ENCODE data around the gene OR9A2.

Gene OR9A2, protein sequence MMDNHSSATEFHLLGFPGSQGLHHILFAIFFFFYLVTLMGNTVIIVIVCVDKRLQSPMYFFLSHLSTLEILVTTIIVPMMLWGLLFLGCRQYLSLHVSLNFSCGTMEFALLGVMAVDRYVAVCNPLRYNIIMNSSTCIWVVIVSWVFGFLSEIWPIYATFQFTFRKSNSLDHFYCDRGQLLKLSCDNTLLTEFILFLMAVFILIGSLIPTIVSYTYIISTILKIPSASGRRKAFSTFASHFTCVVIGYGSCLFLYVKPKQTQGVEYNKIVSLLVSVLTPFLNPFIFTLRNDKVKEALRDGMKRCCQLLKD

DNA sequence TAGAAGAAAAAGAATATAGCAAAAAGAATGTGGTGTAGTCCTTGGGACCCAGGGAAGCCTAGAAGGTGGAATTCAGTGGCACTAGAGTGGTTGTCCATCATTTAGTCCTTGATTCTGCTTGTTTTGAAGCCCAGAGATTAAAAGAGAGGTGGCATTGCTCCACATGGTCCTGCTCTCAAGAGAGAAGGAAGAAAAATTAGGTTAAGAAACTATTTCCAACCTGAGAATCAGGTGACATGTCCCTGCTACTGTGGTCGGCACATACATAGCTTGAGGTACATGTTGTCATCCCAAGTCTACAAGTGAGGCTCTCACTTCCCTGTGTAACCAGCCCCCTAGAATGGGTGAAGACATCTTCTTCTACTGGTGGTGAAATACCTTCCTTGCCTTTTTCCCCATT, at the start of gene OR9A2:
Gene OR9A2, minus strand, starts transcription at position 101 of the 400 bp plus-strand sequence. Its CDS starts 0 bp downstream, at position 101.
- Histone ChIP-seq H3K36me3 (ENCODE audit: control insufficient read depth in 5 of 5, insufficient read depth in 5 of 5, low read length in 5 of 5) (no peaks in the 10 kb centered on the region), H3K9me3 (ENCODE audit: control insufficient read depth in 5 of 5, low read length in 5 of 5) (no peaks in the 10 kb centered on the region), H3K9ac (ENCODE audit: low read length in 5 of 5) (no peak within 1 kb of the TSS), H3K4me3 (ENCODE audit: low read depth in 1 of 5, low read length in 5 of 5) (no peak within 1 kb of the TSS), H3K27me3 (ENCODE audit: control insufficient read depth in 5 of 5, insufficient read depth in 4 of 5, low read length in 5 of 5) (peaks cover 0 to 4% (median 0%) of the 10 kb centered on the region in 5 donors), H3K27ac (ENCODE audit: low read depth, low read length) (no peak within 1 kb of the TSS), H3K4me1 (ENCODE audit: control insufficient read depth in 5 of 5, insufficient read depth in 5 of 5, low read length in 5 of 5) (no peaks in the 10 kb centered on the region)

DNA sequence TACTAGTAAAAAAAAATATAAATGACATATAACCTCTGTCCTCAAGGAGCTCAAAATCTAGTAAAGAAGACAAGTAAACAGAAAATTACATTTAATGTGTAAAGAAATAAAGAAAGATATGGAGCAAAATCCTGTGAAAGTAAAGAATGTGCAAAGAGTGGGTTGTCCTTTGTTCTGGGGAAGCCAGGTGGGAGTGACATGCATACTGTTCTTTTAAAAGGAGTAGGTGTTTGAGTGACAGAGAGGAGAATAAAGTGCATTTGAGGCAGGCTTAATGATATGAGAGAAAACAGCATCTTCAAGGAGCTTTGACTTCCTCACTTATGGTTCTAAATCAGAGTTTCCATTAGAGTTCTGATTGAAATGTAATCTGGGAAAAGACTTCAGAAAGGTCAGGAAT, 47.2 kb upstream of the OR9A2 start:
- Histone ChIP-seq H3K9me3 (ENCODE audit: control insufficient read depth in 5 of 5, low read length in 5 of 5) (no peaks in the 10 kb centered on the region), H3K36me3 (ENCODE audit: control insufficient read depth in 5 of 5, insufficient read depth in 5 of 5, low read length in 5 of 5) (no peaks in the 10 kb centered on the region), H3K27me3 (ENCODE audit: control insufficient read depth in 5 of 5, insufficient read depth in 4 of 5, low read length in 5 of 5) (peaks cover 0 to 5% (median 0%) of the 10 kb centered on the region in 5 donors), H3K4me3 (ENCODE audit: low read depth in 1 of 5, low read length in 5 of 5) (no peak overlapping the region), H3K4me1 (ENCODE audit: control insufficient read depth in 5 of 5, insufficient read depth in 5 of 5, low read length in 5 of 5) (no peaks in the 10 kb centered on the region), H3K9ac (ENCODE audit: low read length in 5 of 5) (no peak overlapping the region), H3K27ac (ENCODE audit: low read depth, low read length) (no peak overlapping the region)

DNA sequence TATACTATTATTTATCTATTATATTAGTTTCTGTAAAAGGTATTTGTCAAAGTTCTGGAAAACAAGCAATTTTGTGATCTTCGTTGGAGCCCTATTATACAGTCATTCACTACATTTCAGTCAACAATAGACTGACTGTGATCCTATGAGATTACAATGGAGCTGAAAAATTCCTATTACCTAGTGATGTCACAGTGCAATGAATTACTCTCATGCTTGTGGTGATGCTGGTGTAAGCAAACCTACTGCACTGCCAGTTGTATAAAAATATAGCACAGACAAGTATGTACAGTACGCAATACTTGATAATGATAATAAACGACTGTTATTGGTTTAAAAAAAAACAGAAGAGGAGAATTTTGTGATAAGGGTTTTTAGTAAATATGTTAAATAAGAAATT, 46.6 kb upstream of the OR9A2 start:
- Histone ChIP-seq H3K4me3 (ENCODE audit: low read depth in 1 of 5, low read length in 5 of 5) (no peak overlapping the region), H3K27ac (ENCODE audit: low read depth, low read length) (no peak overlapping the region), H3K9ac (ENCODE audit: low read length in 5 of 5) (no peak overlapping the region), H3K27me3 (ENCODE audit: control insufficient read depth in 5 of 5, insufficient read depth in 4 of 5, low read length in 5 of 5) (peaks cover 0 to 5% (median 0%) of the 10 kb centered on the region in 5 donors), H3K9me3 (ENCODE audit: control insufficient read depth in 5 of 5, low read length in 5 of 5) (no peaks in the 10 kb centered on the region), H3K4me1 (ENCODE audit: control insufficient read depth in 5 of 5, insufficient read depth in 5 of 5, low read length in 5 of 5) (no peaks in the 10 kb centered on the region), H3K36me3 (ENCODE audit: control insufficient read depth in 5 of 5, insufficient read depth in 5 of 5, low read length in 5 of 5) (no peaks in the 10 kb centered on the region)

DNA sequence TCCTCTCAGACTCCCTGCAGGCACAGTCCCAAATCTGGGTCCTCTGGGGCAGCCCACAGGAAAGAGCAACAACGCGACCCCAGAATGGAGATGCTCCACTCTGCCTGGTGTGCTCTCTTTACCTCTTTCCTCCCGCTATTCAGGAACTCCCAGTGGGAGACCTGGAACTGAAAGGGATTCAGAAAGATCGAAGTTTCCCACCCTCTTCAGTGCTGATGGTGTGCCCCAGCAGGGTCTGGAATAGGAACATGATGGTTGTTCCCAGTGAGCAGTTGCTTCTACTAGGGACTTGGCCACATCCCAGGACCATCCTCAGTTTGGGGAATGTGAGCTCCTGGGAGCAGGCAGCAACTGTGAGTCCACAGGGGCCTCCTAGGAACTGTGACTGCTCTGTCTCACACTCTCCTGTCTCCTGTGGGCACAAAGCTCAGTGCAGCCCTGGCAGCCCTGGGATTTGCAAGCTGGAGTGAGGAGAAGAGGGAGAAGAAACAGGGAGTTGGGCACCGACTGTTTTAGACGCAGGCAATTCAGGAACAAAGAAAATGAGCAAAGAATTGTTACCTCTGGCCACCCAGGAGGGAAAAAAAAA, 43.1 kb upstream of the OR9A2 start:
- no peaks in the 10 kb centered on the region for H3K4me1 ChIP-seq (ENCODE audit: control insufficient read depth in 5 of 5, insufficient read depth in 5 of 5, low read length in 5 of 5)
- H3K4me3 ChIP-seq (ENCODE audit: low read depth in 1 of 5, low read length in 5 of 5): no peak overlapping the region
- H3K27ac ChIP-seq (ENCODE audit: low read depth, low read length): no peak overlapping the region
- no peaks in the 10 kb centered on the region for H3K9me3 ChIP-seq (ENCODE audit: control insufficient read depth in 5 of 5, low read length in 5 of 5)
- peaks cover 0 to 5% (median 0%) of the 10 kb centered on the region in 5 donors for H3K27me3 ChIP-seq (ENCODE audit: control insufficient read depth in 5 of 5, insufficient read depth in 4 of 5, low read length in 5 of 5)
- no peaks in the 10 kb centered on the region for H3K36me3 ChIP-seq (ENCODE audit: control insufficient read depth in 5 of 5, insufficient read depth in 5 of 5, low read length in 5 of 5)
- no peak overlapping the region for H3K9ac ChIP-seq (ENCODE audit: low read length in 5 of 5)

DNA sequence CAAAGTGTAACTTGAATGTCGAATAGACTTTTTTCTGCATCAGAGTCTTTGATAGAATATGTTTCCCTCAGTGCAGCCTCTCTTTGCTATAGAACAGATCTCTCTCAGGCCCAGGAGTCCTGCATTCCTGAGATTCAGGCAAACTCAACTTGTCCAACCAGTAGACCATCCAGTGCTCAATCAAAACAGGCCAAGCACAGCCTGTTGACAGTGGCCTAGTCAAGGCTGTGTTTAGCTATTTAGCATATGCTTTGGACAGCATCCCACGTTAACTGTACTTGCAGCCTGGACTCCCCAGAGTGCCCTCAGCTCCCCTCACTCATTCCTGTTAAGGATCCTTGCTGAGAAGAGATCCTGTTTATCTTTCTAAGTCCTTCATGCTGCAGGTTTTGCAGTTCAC, 41.5 kb upstream of the OR9A2 start:
- Histone ChIP-seq H3K9ac (ENCODE audit: low read length in 5 of 5) (no peak overlapping the region), H3K4me1 (ENCODE audit: control insufficient read depth in 5 of 5, insufficient read depth in 5 of 5, low read length in 5 of 5) (no peaks in the 10 kb centered on the region), H3K36me3 (ENCODE audit: control insufficient read depth in 5 of 5, insufficient read depth in 5 of 5, low read length in 5 of 5) (no peaks in the 10 kb centered on the region), H3K27ac (ENCODE audit: low read depth, low read length) (no peak overlapping the region), H3K9me3 (ENCODE audit: control insufficient read depth in 5 of 5, low read length in 5 of 5) (no peaks in the 10 kb centered on the region), H3K4me3 (ENCODE audit: low read depth in 1 of 5, low read length in 5 of 5) (no peak overlapping the region), H3K27me3 (ENCODE audit: control insufficient read depth in 5 of 5, insufficient read depth in 4 of 5, low read length in 5 of 5) (peaks cover 0 to 5% (median 0%) of the 10 kb centered on the region in 5 donors)

DNA sequence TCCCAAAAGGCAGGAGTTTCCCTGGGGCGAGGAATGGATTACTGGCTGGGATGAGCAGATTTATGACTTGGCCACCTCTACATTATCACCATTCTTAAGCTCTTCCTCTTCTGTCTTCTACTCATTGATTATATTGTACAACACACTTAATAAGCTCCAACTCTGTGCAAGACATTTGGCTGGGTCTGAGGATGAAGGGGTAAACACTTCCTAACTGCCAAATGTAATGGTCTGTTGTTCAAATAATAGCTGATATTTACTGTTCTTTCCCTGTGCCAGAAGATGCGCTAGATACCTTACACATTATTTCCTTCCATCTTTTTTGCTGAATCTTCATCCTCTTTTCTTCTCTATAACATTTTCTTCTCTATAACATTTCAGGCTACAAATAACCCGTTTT, 36.8 kb upstream of the OR9A2 start:
- Histone ChIP-seq H3K9me3 (ENCODE audit: control insufficient read depth in 5 of 5, low read length in 5 of 5) (peaks cover 0 to 6% (median 0%) of the 10 kb centered on the region in 5 donors), H3K9ac (ENCODE audit: low read length in 5 of 5) (no peak overlapping the region), H3K4me3 (ENCODE audit: low read depth in 1 of 5, low read length in 5 of 5) (no peak overlapping the region), H3K27me3 (ENCODE audit: control insufficient read depth in 5 of 5, insufficient read depth in 4 of 5, low read length in 5 of 5) (no peaks in the 10 kb centered on the region), H3K4me1 (ENCODE audit: control insufficient read depth in 5 of 5, insufficient read depth in 5 of 5, low read length in 5 of 5) (no peaks in the 10 kb centered on the region), H3K36me3 (ENCODE audit: control insufficient read depth in 5 of 5, insufficient read depth in 5 of 5, low read length in 5 of 5) (no peaks in the 10 kb centered on the region), H3K27ac (ENCODE audit: low read depth, low read length) (no peak overlapping the region)

DNA sequence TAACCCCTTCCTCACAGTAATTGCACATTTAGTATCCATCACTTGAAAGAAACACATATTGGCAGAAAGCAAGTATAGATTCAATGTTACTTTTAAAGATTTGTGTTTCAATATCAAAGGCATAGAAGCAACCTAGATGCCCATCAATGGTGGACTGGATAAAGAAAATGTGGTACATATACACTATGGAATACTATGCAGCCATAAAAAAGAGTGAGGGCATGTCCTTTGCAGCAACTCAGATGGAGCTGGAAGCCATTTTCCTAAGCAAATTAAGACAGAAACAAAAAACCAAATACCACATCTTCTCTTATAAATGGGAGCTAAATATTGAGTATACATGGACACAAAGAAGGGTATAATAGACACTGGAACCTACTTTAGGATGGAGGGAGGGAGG, 28.8 kb upstream of the OR9A2 start:
- no peak overlapping the region for H3K27ac ChIP-seq (ENCODE audit: low read depth, low read length)
- H3K27me3 ChIP-seq (ENCODE audit: control insufficient read depth in 5 of 5, insufficient read depth in 4 of 5, low read length in 5 of 5): peaks cover 0 to 6% (median 0%) of the 10 kb centered on the region in 5 donors
- H3K36me3 ChIP-seq (ENCODE audit: control insufficient read depth in 5 of 5, insufficient read depth in 5 of 5, low read length in 5 of 5): no peaks in the 10 kb centered on the region

DNA sequence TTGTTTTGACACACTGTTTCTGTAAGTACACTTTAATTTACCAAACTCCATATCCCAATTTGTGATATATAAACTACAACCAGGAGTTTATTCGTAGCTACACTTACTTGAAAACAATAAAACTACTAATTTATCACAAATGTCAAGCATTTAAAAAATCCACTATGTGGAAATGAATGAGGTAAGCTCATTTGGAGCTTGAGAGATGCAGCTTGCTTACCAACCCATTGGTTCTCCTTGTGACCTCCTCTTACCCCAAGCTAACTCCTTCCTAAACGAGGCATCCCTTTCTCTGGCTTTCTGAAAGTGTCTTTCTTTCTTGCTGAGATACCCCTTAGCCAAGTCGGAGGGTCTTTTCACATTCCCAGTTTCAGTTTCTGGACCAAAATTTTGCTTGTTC, 27.7 kb upstream of the OR9A2 start:
- H3K4me3 ChIP-seq (ENCODE audit: low read depth in 1 of 5, low read length in 5 of 5): no peak overlapping the region
- no peaks in the 10 kb centered on the region for H3K36me3 ChIP-seq (ENCODE audit: control insufficient read depth in 5 of 5, insufficient read depth in 5 of 5, low read length in 5 of 5)

More for the DNA sequence above, 28.8 kb upstream of the OR9A2 start:
- Histone ChIP-seq H3K4me3 (ENCODE audit: low read depth in 1 of 5, low read length in 5 of 5) (no peak overlapping the region), H3K4me1 (ENCODE audit: control insufficient read depth in 5 of 5, insufficient read depth in 5 of 5, low read length in 5 of 5) (no peaks in the 10 kb centered on the region), H3K9ac (ENCODE audit: low read length in 5 of 5) (no peak overlapping the region), H3K9me3 (ENCODE audit: control insufficient read depth in 5 of 5, low read length in 5 of 5) (no peaks in the 10 kb centered on the region)

DNA sequence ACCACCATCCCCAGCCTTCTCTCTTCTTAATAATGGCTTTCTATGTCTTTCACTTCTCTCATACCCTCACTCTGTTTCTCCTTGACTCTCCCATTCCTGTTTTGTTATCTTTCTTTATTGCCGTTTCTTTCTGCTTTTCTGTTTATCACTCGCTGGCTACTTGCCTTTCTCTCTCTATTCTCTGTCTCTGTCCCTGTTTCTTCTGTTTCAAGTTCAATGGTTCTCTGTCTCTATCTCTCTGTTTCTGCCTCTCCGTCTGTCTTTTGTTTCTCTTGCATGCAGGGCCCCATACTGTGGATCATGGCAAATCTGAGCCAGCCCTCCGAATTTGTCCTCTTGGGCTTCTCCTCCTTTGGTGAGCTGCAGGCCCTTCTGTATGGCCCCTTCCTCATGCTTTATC, 25.1 kb upstream of the OR9A2 start, which contains the start of gene OR6V1:
Gene OR6V1, plus strand, starts transcription at position 301 of the 400 bp plus-strand sequence. Its CDS starts 0 bp downstream, at position 301.
- Histone ChIP-seq H3K27ac (ENCODE audit: low read depth, low read length) (no peak within 1 kb of the TSS), H3K36me3 (ENCODE audit: control insufficient read depth in 5 of 5, insufficient read depth in 5 of 5, low read length in 5 of 5) (no peaks in the 10 kb centered on the region), H3K9ac (ENCODE audit: low read length in 5 of 5) (no peak within 1 kb of the TSS), H3K27me3 (ENCODE audit: control insufficient read depth in 5 of 5, insufficient read depth in 4 of 5, low read length in 5 of 5) (peaks cover 0 to 6% (median 0%) of the 10 kb centered on the region in 5 donors), H3K4me1 (ENCODE audit: control insufficient read depth in 5 of 5, insufficient read depth in 5 of 5, low read length in 5 of 5) (peaks cover 0 to 16% (median 13%) of the 10 kb centered on the region in 5 donors), H3K4me3 (ENCODE audit: low read depth in 1 of 5, low read length in 5 of 5) (no peak within 1 kb of the TSS), H3K9me3 (ENCODE audit: control insufficient read depth in 5 of 5, low read length in 5 of 5) (no peaks in the 10 kb centered on the region)

More for the DNA sequence above, 27.7 kb upstream of the OR9A2 start:
- no peaks in the 10 kb centered on the region for H3K9me3 ChIP-seq (ENCODE audit: control insufficient read depth in 5 of 5, low read length in 5 of 5)
- peaks cover 0 to 6% (median 0%) of the 10 kb centered on the region in 5 donors for H3K27me3 ChIP-seq (ENCODE audit: control insufficient read depth in 5 of 5, insufficient read depth in 4 of 5, low read length in 5 of 5)
- peaks cover 0 to 4% (median 3%) of the 10 kb centered on the region in 5 donors for H3K4me1 ChIP-seq (ENCODE audit: control insufficient read depth in 5 of 5, insufficient read depth in 5 of 5, low read length in 5 of 5)
- H3K9ac ChIP-seq (ENCODE audit: low read length in 5 of 5): no peak overlapping the region
- H3K27ac ChIP-seq (ENCODE audit: low read depth, low read length): no peak overlapping the region

DNA sequence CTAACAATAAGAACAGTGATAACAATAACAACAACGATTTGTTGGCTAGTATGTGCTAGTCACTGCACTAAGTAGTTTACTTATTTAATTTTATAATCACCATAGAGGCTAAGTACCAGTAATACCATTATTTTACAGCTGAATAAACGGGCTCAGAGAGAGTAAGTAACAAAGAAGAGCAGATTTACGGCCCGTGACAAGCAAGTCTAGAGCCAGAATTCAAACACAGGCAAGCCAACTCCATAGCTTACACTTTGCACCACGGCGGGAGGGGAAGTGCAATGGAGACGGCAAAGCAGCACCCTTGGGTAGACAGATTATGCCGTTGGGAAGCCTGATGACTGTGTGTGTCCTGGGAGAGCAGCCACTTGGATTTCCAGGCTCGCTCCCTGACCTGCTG, 24.0 kb upstream of the OR9A2 start:
- peaks cover 0 to 23% (median 13%) of the 10 kb centered on the region in 5 donors for H3K4me1 ChIP-seq (ENCODE audit: control insufficient read depth in 5 of 5, insufficient read depth in 5 of 5, low read length in 5 of 5)
- H3K9me3 ChIP-seq (ENCODE audit: control insufficient read depth in 5 of 5, low read length in 5 of 5): no peaks in the 10 kb centered on the region
- no peaks in the 10 kb centered on the region for H3K36me3 ChIP-seq (ENCODE audit: control insufficient read depth in 5 of 5, insufficient read depth in 5 of 5, low read length in 5 of 5)
- no peak overlapping the region for H3K9ac ChIP-seq (ENCODE audit: low read length in 5 of 5)
- no peak overlapping the region for H3K27ac ChIP-seq (ENCODE audit: low read depth, low read length)
- H3K27me3 ChIP-seq (ENCODE audit: control insufficient read depth in 5 of 5, insufficient read depth in 4 of 5, low read length in 5 of 5): peaks cover 0 to 6% (median 0%) of the 10 kb centered on the region in 5 donors
- H3K4me3 ChIP-seq (ENCODE audit: low read depth in 1 of 5, low read length in 5 of 5): no peak overlapping the region
